ENCODE data around the gene PIGO.

DNA sequence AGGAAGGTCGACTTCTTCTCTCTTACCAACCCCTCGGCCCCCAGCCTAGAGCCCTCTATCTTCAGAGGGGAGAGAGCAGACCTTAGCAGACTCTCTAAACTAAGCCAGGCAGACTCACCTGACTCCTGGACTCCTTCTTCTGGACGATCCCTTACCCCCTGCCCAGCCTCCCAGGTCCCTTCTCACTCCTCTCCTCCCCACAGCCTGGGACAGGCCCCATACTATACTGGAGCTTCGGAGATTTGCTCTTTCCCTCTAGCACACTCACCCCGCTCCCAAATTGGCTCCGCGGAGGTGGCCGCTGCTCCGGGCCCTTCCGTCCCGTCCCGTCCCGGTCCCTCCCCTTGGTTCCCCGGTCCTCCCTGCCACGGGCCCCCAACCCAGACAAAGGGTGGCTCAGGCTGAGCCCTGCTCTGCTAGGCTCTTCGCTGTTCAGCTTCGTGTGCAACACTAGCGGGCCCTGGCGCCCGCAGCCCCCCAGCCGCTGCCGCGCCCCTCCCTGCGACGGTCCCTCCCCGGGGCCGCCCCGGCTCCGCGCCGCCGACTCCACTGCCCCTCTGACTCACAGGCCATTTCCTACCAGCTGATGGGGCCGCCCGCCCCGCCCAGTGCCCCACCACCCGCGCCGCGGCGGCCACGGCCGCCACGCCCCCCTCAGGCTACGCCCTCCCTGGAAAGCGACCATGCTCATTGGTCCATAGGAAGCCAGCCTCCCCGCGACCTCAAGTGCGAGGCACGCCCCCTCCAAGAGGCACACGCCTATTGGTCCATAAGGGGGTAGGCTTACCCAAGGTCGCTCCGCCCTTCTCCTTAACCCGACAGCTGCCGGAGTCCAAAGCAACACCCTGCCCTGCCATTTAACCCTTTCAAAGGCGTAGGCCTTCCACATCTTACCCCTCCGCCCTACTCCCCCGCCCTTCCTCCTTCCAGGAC lies 14.9 kb upstream of the PIGO start:
- TF ChIP-seq ZNF114 (CRISPR knock-in tag; IDR thresholded peaks at IDR 0.05): no peak
- no peak for TF ChIP-seq EZH2 (IDR thresholded peaks at IDR 0.05; ENCODE audit: low read depth, unreplicated experiment)
- TF ChIP-seq EZH2phosphoT487 (IDR thresholded peaks at IDR 0.05; ENCODE audit: unreplicated experiment): no peak

Data from GM23338 (cell line).